GM18499 (cell line): ENCODE data around the gene MAT1A.

ENCODE experiments used
- ATAC-seq: cut with Tn5 transposase; IDR thresholded peaks from one replicate; pipeline ENCODE4 v1.9.1; 2021; ENCODE audit warnings: moderate number of reproducible peaks; ENCODE audit not compliant: insufficient read depth, unreplicated experiment

Gene MAT1A

GRCh38 chr10:80283536-80284199 lies 5.8 kb downstream of the MAT1A start:
- ATAC-seq = no peak

- ATAC-seq = no peak
Observed at GRCh38 chr10:80283119-80283518, 6.3 kb downstream of the MAT1A start.

DNA sequence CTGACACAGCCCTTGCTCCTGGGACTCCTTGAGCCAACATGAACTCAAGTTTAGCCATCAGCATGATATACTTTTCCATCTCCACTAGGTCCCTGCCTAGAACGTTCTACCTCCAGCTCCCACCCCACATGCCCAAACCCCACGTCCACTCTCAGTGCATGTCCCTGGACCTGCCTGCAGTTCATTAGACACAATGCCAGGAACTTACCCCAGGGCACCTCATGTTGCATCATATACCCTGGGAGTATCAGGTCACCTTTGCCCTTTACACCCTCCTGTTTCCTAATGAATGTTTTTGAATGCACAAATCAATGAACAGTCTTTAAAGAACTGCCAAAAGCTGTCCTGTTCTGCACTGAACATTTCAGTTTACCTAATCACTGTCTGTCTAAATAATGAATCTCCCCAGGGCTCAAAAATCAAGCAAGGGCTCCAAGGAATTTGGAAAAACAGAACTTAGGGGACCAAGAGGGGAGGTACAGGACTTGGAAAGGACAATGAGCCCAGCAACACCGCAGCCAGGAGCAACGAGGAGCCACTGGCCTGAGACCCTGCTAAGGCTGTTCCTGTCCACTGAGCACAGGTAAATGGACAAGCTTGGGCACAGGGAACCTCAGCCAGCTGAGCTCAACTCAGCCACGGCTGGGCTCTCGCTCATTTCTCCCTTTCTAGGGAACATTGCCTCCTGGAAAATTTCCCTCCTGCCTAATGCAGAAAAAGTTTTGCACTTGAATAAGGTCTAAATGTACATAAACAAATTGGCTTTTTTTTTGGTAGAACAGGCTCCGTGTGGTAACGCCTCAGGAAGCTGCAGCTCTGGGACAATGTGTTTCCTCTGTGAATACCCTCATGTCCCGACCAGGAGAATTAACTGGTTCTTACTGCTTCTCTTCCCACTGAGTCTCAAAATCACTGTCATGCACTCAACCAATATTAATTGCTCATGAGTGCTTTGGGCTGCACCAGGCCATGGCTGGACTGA lies 7.4 kb downstream of the MAT1A start:
- ATAC-seq = no peak

DNA sequence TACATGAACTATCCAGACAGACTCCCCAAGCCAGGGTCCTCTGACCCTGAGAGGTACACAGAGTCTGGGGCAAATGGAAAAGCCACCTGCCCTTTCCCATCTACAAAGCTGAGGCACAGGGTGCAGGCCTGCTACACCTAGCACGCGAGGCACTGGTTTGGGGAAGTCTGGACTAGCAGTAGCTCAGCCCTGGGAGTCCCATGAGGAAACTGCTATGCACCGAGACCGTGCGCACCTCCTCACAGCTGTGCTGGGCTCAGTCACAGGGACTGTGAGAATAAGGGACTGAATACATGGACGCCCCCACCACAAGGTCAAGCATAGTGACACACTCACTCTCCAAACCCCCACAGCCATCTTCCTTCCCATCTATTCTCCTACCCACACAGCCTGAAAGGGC lies 8.2 kb downstream of the MAT1A start:
- ATAC-seq = no peak

- ATAC-seq = no peak
Observed at GRCh38 chr10:80280071-80280800, 9.2 kb downstream of the MAT1A start.

GRCh38 chr10:80279146-80279545 lies 10.3 kb downstream of the MAT1A start:
- no peak for ATAC-seq

DNA sequence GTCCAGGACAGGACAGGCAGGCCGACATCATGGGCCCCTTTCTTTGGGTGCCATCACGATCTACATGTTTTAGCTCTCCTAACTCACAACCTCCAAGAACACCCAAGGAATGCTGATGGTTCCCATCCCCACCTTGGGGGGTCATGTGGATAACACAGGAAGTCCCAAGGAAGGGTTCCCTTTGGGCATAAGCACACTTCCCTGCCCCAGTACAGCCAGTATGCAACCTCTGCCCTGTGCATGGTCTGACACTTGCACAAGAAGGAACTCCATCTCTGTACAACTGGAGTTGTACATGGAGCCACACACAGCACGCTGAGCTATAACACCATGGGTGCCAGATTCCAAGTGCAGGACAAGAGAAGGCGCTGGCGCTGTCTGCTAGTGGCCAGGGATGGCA lies 11.0 kb downstream of the MAT1A start:
- ATAC-seq = no peak

DNA sequence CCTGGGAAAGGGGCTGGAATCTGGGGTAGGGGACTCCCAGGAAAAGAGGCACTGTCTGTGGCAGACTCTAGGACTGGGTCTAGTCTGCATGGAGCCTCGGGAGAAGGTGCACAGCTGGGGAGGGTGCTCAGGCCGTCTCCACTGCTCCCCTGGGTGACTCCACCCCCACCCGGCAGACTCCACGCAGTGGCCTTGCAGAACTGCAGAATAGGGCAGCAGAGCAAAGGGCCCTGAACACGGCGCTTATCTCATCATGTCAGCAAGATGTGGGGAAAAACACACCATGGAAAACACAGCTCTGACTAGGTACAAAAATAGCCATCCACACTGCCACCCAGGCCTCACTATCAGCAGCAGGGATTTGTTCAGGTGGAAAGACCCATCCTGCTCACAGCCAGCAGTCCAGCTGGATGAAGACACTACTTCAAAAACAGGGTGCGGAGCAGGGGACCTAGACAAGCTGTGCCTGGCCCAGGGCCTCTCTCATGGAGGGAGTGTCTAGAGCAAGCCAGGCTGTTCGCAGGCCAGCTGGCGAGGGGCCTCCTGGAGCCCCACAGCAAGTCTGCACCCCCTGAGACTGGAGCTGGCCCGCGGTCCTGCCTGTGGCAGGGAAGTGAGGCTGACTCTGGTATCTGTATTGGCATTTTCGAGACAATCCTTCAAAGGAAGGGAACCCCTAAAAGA lies 11.7 kb downstream of the MAT1A start:
- no peak for ATAC-seq

- no peak for ATAC-seq
Observed at GRCh38 chr10:80277016-80277415, 12.4 kb downstream of the MAT1A start.

- ATAC-seq = no peak
Observed at GRCh38 chr10:80276335-80276734, 13.1 kb downstream of the MAT1A start.

DNA sequence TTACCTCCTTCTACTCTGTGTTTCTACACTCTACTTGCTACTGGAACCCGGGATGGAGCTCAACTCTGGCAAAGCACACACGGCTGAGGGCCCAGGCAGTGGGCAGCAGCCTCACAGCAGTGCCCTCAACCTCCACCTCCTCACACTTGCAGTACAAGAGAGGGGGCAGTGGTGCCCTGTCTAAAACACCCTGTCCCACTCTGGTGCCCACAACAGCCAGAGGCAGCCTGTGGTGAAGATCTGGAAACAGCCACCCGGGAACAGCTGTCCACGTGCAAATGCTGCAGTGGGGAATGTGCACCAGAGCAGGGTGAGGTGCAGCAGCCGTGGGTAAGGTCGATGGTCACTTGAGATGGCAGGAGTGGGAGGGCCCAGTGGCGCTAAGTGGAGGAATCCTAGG lies 13.7 kb downstream of the MAT1A start:
- no peak for ATAC-seq

GRCh38 chr10:80275135-80275498 lies 14.3 kb downstream of the MAT1A start:
- ATAC-seq = no peak

GRCh38 chr10:80274396-80275134 lies 14.9 kb downstream of the MAT1A start:
- ATAC-seq = no peak

- no peak for ATAC-seq
Observed at GRCh38 chr10:80273523-80274170, 15.8 kb downstream of the MAT1A start.

GRCh38 chr10:80272793-80273522 lies 16.5 kb downstream of the MAT1A start:
- ATAC-seq = no peak

- ATAC-seq = no peak
Observed at GRCh38 chr10:80271416-80271815, 18.0 kb downstream of the MAT1A start.

- ATAC-seq = no peak
Observed at GRCh38 chr10:80270887-80271286, 18.6 kb downstream of the MAT1A start.

- ATAC-seq = no peak
Observed at GRCh38 chr10:80268938-80269588, 20.4 kb downstream of the MAT1A start.
